SK-N-SH (cell line): Measurements from ENCODE around the gene NSD2. TPM values are rescaled to one million over a fixed set of nuclear protein-coding genes. Genes with fewer than 3 reads are reported as not detected.

Experiments used
- CTCF ChIA-PET: fragments of 300-600, 350-600 bp; formaldehyde crosslinking; extraction: SDS; loops from one replicate; lab custom pipeline; 2021; lab: Yijun Ruan, JAX
- POLR2A ChIA-PET: fragments of 350-600 bp; sonication (Branson Sonifier 250); formaldehyde crosslinking; extraction: SDS; loops from one replicate; lab custom pipeline; 2020; ENCODE audit warnings: antibody characterized with exemption, inconsistent platforms; lab: Yijun Ruan, JAX
- DNase-seq: peaks from one replicate; pipeline ENCODE4 v3.0.0; 2012
- H2AFZ ChIP-seq: fragments of 200-600 bp; sonication (generic); 2 replicates; pipeline ENCODE4 v1.8.1; 2016; ENCODE audit warnings: antibody characterized with exemption, mild to moderate bottlenecking, low read depth
- H3F3A ChIP-seq: fragments of 200-600 bp; sonication (generic); replicated peaks from 2 replicates; pipeline ENCODE3; 2016; ENCODE audit warnings: antibody characterized with exemption, mild to moderate bottlenecking; ENCODE audit not compliant: insufficient read depth
- H3K27ac ChIP-seq, 2 experiments: fragments of 200-500 bp in 1 of 2; fragments of 200-600 bp in 1 of 2; sonication (Bioruptor generic) in 1 of 2; sonication (generic), shearing (Covaris generic) in 1 of 2; 2 replicates each; pipeline versions ENCODE4 v1.5.1 to v1.6.1; 2014 to 2016; ENCODE audit warnings: low read depth in 2 of 2, inconsistent platforms in 1 of 2, low read length in 1 of 2, mild to moderate bottlenecking in 1 of 2, mixed read lengths in 1 of 2
- H3K27me3 ChIP-seq: fragments of 200-600 bp; sonication (generic), shearing (Covaris generic); 2 replicates; pipeline ENCODE4 v1.6.1; 2016; ENCODE audit warnings: mixed run types; ENCODE audit not compliant: insufficient read depth
- H3K36me3 ChIP-seq, 2 experiments: fragments of 200-500 bp in 1 of 2; fragments of 200-600 bp in 1 of 2; sonication (Bioruptor generic) in 1 of 2; sonication (generic) in 1 of 2; replicated peaks in 1 of 2; 2 replicates each; pipeline versions ENCODE3 to v1.5.1; 2014 to 2016; ENCODE audit warnings: low read length in 1 of 2, mild to moderate bottlenecking in 1 of 2; ENCODE audit not compliant: insufficient read depth in 2 of 2, control insufficient read depth in 1 of 2
- H3K4me1 ChIP-seq, 2 experiments: fragments of 200-500 bp in 1 of 2; fragments of 200-600 bp in 1 of 2; sonication (Bioruptor generic) in 1 of 2; sonication (generic), shearing (Covaris generic) in 1 of 2; 2 replicates each; pipeline versions ENCODE4 v1.5.1 to v1.6.1; 2014 to 2016; ENCODE audit warnings: low read depth in 1 of 2, low read length in 1 of 2, mixed run types in 1 of 2; ENCODE audit not compliant: insufficient read depth in 2 of 2, control insufficient read depth in 1 of 2
- H3K4me2 ChIP-seq: fragments of 200-600 bp; sonication (generic), shearing (Covaris generic); 2 replicates; pipeline ENCODE4 v1.6.1; 2017; ENCODE audit warnings: mixed run types
- H3K4me3 ChIP-seq, 2 experiments: fragments of 200-500 bp in 1 of 2; fragments of 200-600 bp in 1 of 2; sonication (Bioruptor generic) in 1 of 2; sonication (generic), shearing (Covaris generic) in 1 of 2; 2 replicates each; pipeline versions ENCODE4 v1.5.1 to v1.8.1; 2014 to 2016; ENCODE audit warnings: low read depth in 2 of 2, inconsistent platforms in 1 of 2, low read length in 1 of 2, mild to moderate bottlenecking in 1 of 2, mixed read lengths in 1 of 2, moderate library complexity in 1 of 2
- H3K79me2 ChIP-seq: fragments of 200-600 bp; sonication (generic); 2 replicates; pipeline ENCODE4 v1.8.1; 2017; ENCODE audit warnings: mild to moderate bottlenecking; ENCODE audit not compliant: insufficient read depth
- H3K9ac ChIP-seq: fragments of 200-600 bp; sonication (generic); 2 replicates; pipeline ENCODE4 v1.6.1; 2017; ENCODE audit warnings: mixed run types
- H3K9me2 ChIP-seq: fragments of 200-600 bp; sonication (generic); 2 replicates; pipeline ENCODE4 v1.6.1; 2017; ENCODE audit warnings: mixed run types
- H3K9me3 ChIP-seq: fragments of 200-600 bp; sonication (generic); 2 replicates; pipeline ENCODE4 v1.6.1; 2017; ENCODE audit warnings: mixed run types, mild to moderate bottlenecking, moderate library complexity
- H4K20me1 ChIP-seq: fragments of 200-600 bp; sonication (generic); 2 replicates; pipeline ENCODE4 v1.6.1; 2017; ENCODE audit warnings: mild to moderate bottlenecking, mixed run types; ENCODE audit not compliant: insufficient read depth
- CTCF ChIP-seq: fragments of 200-600 bp; sonication (generic); IDR thresholded peaks from 2 replicates; pipeline ENCODE4 v1.6.1; 2017; ENCODE audit warnings: antibody characterized with exemption, mild to moderate bottlenecking, moderate library complexity
- ELF1 ChIP-seq: IDR thresholded peaks from 2 replicates; pipeline ENCODE4 v1.4.0; 2012
- EP300 ChIP-seq, 2 experiments: IDR thresholded peaks; 2 replicates each; pipeline versions ENCODE4 v1.4.0 to v1.6.1; 2012; ENCODE audit warnings: borderline replicate concordance in 1 of 2, low read depth in 1 of 2, low read length in 1 of 2
- EZH2phosphoT487 ChIP-seq: fragments of 200-600 bp; sonication (generic); IDR thresholded peaks from 2 replicates; pipeline ENCODE4 v1.6.1; 2017; ENCODE audit warnings: low read depth, mixed run types, mild to moderate bottlenecking, antibody characterized with exemption, moderate library complexity, borderline replicate concordance
- FOSL2 ChIP-seq: IDR thresholded peaks from 2 replicates; pipeline ENCODE4 v1.4.0; 2012; ENCODE audit warnings: low read depth, mild to moderate bottlenecking, moderate library complexity, borderline replicate concordance
- MXI1 ChIP-seq: IDR thresholded peaks from 2 replicates; pipeline ENCODE4 v1.6.1; 2012; ENCODE audit warnings: mild to moderate bottlenecking, low read depth, low read length, improper control_type of control experiment
- NRF1 ChIP-seq: IDR thresholded peaks from 2 replicates; pipeline ENCODE4 v1.6.1; 2012; ENCODE audit warnings: low read depth, mild to moderate bottlenecking, low read length
- POLR2AphosphoS5 ChIP-seq: IDR thresholded peaks from 2 replicates; pipeline ENCODE4 v1.6.1; 2012; ENCODE audit warnings: low read depth, low read length
- RCOR1 ChIP-seq: fragments of 150-350 bp; IDR thresholded peaks from 2 replicates; pipeline ENCODE4 v1.6.1; 2017; ENCODE audit warnings: antibody characterized with exemption, low read length
- RXRA ChIP-seq: IDR thresholded peaks from 2 replicates; pipeline ENCODE4 v1.4.0; 2012; ENCODE audit warnings: low read depth, mild to moderate bottlenecking, borderline replicate concordance
- SIN3A ChIP-seq: IDR thresholded peaks from 2 replicates; pipeline ENCODE4 v1.6.1; 2012; ENCODE audit warnings: low read depth, mild to moderate bottlenecking, low read length, moderate library complexity, borderline replicate concordance
- TAF1 ChIP-seq: IDR thresholded peaks from 2 replicates; pipeline ENCODE4 v1.6.1; 2012; ENCODE audit warnings: low read depth, mild to moderate bottlenecking, low read length, moderate library complexity, borderline replicate concordance
- TEAD4 ChIP-seq: IDR thresholded peaks from 2 replicates; pipeline ENCODE4 v1.4.0; 2012; ENCODE audit warnings: mild to moderate bottlenecking, borderline replicate concordance; ENCODE audit not compliant: insufficient read depth
- USF1 ChIP-seq: IDR thresholded peaks from 2 replicates; pipeline ENCODE4 v1.4.0; 2012; ENCODE audit warnings: low read depth, borderline replicate concordance
- YY1 ChIP-seq: IDR thresholded peaks from 2 replicates; pipeline ENCODE4 v1.4.0; 2012; ENCODE audit warnings: low read depth, mild to moderate bottlenecking
- WGBS: methylation state at CpG from one replicate; pipeline ENCODE4 v1.1.6; 2017; ENCODE audit warnings: low lambda C conversion rate; 5-methylcytosine and 5-hydroxymethylcytosine counted together
- polyA plus RNA-seq, 3 experiments: library from polyadenylated mRNA; depleted of rRNA; stranded (reverse); fragments of >200 nt; gene quantifications; 2 replicates each; pipeline ENCODE4 v1.2.3, GENCODE V29; 2012
- TF ChIP-seq, protein P1 (sequence below): IDR thresholded peaks from 2 replicates; pipeline ENCODE4 v1.4.0; 2012; ENCODE audit warnings: low read depth
- TF ChIP-seq, protein P2 (sequence below): IDR thresholded peaks from 2 replicates; pipeline ENCODE4; 2012
- TF ChIP-seq, protein P3 (sequence below): fragments of 150-350 bp; IDR thresholded peaks from 2 replicates; pipeline ENCODE4 v1.6.1; 2016; ENCODE audit warnings: mild to moderate bottlenecking, low read depth, low read length
- TF ChIP-seq, protein P4 (sequence below): IDR thresholded peaks from 2 replicates; pipeline ENCODE4 v1.4.0; 2012; ENCODE audit warnings: low read depth, borderline replicate concordance

The NSD2 gene
- polyA plus RNA-seq, 1 of the 3 experiments (the other 2 are of a cell fraction) = 34.2 TPM

GRCh38 chr4:1873776-1874175 lies 2.6 kb downstream of the NSD2 start:
- peak overlapping the region; percentile 89; the same call in 1 of the 2 replicates for H3K9ac ChIP-seq
- peaks cover 24% of the 10 kb centered on the region for H3F3A ChIP-seq
- no peaks in the 10 kb centered on the region for H3K9me3 ChIP-seq
- ChIA-PET POLR2A (no interaction called here), CTCF (interaction anchor here (1.2 to 6.1 kb wide), 4 partner anchors 9 to 126 kb away, joined by 4 to 45 read pairs (median 5); no protein-coding TSS in a partner anchor)
- TF ChIP-seq CTCF = no peak
- TF ChIP-seq SIN3A = no peak
- TF ChIP-seq, protein P1, sequence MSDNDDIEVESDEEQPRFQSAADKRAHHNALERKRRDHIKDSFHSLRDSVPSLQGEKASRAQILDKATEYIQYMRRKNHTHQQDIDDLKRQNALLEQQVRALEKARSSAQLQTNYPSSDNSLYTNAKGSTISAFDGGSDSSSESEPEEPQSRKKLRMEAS = no peak
- no peak for TF ChIP-seq TEAD4
- TF ChIP-seq ELF1 = no peak
- no peak for TF ChIP-seq RCOR1
- TF ChIP-seq USF1 = no peak
- TF ChIP-seq, protein P2, sequence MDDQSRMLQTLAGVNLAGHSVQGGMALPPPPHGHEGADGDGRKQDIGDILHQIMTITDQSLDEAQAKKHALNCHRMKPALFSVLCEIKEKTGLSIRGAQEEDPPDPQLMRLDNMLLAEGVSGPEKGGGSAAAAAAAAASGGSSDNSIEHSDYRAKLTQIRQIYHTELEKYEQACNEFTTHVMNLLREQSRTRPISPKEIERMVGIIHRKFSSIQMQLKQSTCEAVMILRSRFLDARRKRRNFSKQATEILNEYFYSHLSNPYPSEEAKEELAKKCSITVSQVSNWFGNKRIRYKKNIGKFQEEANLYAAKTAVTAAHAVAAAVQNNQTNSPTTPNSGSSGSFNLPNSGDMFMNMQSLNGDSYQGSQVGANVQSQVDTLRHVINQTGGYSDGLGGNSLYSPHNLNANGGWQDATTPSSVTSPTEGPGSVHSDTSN = no peak
- TF ChIP-seq, protein P3, sequence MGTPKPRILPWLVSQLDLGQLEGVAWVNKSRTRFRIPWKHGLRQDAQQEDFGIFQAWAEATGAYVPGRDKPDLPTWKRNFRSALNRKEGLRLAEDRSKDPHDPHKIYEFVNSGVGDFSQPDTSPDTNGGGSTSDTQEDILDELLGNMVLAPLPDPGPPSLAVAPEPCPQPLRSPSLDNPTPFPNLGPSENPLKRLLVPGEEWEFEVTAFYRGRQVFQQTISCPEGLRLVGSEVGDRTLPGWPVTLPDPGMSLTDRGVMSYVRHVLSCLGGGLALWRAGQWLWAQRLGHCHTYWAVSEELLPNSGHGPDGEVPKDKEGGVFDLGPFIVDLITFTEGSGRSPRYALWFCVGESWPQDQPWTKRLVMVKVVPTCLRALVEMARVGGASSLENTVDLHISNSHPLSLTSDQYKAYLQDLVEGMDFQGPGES = no peak
- TF ChIP-seq FOSL2 = no peak
- TF ChIP-seq POLR2AphosphoS5 = no peak
- no peak for TF ChIP-seq TAF1
- TF ChIP-seq MXI1 = no peak
- no peak for TF ChIP-seq RXRA
- TF ChIP-seq EP300 (IDR thresholded peaks at IDR 0.05; ENCODE audit: borderline replicate concordance in 1 of 2, low read depth in 1 of 2, low read length in 1 of 2) = no peak
- TF ChIP-seq NRF1 = no peak
- TF ChIP-seq, protein P4, sequence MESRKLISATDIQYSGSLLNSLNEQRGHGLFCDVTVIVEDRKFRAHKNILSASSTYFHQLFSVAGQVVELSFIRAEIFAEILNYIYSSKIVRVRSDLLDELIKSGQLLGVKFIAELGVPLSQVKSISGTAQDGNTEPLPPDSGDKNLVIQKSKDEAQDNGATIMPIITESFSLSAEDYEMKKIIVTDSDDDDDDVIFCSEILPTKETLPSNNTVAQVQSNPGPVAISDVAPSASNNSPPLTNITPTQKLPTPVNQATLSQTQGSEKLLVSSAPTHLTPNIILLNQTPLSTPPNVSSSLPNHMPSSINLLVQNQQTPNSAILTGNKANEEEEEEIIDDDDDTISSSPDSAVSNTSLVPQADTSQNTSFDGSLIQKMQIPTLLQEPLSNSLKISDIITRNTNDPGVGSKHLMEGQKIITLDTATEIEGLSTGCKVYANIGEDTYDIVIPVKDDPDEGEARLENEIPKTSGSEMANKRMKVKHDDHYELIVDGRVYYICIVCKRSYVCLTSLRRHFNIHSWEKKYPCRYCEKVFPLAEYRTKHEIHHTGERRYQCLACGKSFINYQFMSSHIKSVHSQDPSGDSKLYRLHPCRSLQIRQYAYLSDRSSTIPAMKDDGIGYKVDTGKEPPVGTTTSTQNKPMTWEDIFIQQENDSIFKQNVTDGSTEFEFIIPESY = no peak
- TF ChIP-seq YY1 = no peak
- no peak for TF ChIP-seq EZH2phosphoT487
- no peaks in the 10 kb centered on the region for H3K27me3 ChIP-seq
- H3K9me2 ChIP-seq = no peaks in the 10 kb centered on the region
- peaks cover 34% of the 10 kb centered on the region for H4K20me1 ChIP-seq
- 73% methylated on average over 3 of the region's 3 CpGs for WGBS
- peak overlapping the region; percentile 72; the same call in 1 of the 2 replicates for H3K4me2 ChIP-seq
- no peak for DNase-seq
- peak overlapping the region in 1 of 2 experiments; percentile 79; a peak in 1 of 4 replicates for H3K4me3 ChIP-seq
- no peaks in the 10 kb centered on the region for H3K36me3 ChIP-seq
- H3K27ac ChIP-seq = peak overlapping the region in 1 of 2 experiments; percentile 80; a peak in 2 of 4 replicates
- H3K4me1 ChIP-seq = peaks cover 17 to 20% of the 10 kb centered on the region in 2 experiments
- peaks cover 77% of the 10 kb centered on the region for H3K79me2 ChIP-seq
- no peak overlapping the region for H2AFZ ChIP-seq
